Measurements from ENCODE around the gene ASPHD2.

DNA sequence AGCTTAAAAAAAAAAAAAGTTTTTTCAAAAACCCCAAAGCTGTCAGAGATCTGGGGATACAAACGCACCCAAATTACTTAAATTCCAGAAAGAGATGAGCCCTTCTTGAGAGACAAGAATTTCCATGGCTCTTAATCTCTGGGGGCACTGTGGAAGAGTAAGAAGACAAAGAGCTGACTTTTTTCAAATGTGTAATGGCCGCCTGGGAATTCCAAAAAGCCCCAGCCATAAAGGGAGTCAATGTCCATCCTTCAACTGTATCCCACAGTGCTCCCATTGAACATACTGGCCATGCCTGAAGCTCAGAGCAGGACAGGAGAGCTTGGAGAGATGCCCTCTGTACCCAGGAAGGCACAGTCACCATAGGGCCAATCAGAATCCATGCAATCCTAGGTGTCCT is 37.4 kb upstream of the ASPHD2 start:
- TF ChIP-seq POLR2A (IDR thresholded peaks at IDR 0.05) (no peak), POLR2AphosphoS5 (IDR thresholded peaks at IDR 0.05) (no peak)
- TF ChIP-seq, protein P1, sequence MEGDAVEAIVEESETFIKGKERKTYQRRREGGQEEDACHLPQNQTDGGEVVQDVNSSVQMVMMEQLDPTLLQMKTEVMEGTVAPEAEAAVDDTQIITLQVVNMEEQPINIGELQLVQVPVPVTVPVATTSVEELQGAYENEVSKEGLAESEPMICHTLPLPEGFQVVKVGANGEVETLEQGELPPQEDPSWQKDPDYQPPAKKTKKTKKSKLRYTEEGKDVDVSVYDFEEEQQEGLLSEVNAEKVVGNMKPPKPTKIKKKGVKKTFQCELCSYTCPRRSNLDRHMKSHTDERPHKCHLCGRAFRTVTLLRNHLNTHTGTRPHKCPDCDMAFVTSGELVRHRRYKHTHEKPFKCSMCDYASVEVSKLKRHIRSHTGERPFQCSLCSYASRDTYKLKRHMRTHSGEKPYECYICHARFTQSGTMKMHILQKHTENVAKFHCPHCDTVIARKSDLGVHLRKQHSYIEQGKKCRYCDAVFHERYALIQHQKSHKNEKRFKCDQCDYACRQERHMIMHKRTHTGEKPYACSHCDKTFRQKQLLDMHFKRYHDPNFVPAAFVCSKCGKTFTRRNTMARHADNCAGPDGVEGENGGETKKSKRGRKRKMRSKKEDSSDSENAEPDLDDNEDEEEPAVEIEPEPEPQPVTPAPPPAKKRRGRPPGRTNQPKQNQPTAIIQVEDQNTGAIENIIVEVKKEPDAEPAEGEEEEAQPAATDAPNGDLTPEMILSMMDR (IDR thresholded peaks at IDR 0.05): no peak

Measured in prostate gland (tissue), 2 donors.